SHP77 treated with DMSO at 0.1 percent for 48 hours (cell line): Measurements from ENCODE around the gene SCD5.

Source experiments
- DNase-seq: peaks from one replicate; lab custom pipeline; 2025; lab: John Stamatoyannopoulos, UW

Gene SCD5

DNA sequence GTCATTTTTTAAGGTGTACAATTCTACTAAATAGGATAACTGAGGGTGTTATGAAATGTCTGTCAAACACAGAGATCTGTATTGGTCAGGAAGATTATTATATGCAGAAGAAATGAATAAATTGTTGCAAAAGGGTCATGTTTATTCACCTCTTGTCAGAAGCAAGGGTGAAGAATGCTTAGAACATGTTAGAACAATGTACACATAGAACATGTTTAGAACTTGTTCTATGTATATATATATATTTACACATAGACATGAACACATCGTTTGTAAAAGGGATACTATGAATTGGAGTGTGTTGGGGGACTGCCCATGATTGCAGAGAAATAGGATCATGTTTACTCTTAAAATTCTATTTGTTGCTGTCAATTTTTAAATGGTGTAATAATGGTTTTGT lies 208.8 kb downstream of the SCD5 start:
- DNase-seq = no peak

DNA sequence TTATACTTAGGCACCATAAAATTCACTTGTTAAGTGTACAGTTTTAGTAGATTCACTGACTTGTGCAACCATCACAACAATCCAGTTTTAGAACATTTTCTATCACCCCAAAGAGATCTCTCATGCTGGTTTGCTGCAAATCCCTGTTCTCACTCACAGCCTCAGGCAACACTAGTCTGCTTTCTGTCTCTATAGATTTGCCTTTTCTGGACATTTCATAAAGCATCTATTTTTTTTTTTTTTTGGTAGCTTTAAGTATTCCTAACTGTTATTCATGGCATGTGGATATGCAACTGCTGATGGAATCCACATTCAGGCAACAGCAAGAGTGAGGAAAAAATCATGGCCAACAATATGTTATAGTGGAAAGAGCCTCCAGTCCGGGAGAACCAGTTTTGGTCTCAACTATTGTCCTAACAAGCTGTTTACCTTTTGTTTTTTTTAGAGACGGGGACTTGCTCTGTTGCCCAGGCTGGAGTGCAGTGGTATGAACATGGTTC lies 209.8 kb downstream of the SCD5 start:
- no peak for DNase-seq

DNA sequence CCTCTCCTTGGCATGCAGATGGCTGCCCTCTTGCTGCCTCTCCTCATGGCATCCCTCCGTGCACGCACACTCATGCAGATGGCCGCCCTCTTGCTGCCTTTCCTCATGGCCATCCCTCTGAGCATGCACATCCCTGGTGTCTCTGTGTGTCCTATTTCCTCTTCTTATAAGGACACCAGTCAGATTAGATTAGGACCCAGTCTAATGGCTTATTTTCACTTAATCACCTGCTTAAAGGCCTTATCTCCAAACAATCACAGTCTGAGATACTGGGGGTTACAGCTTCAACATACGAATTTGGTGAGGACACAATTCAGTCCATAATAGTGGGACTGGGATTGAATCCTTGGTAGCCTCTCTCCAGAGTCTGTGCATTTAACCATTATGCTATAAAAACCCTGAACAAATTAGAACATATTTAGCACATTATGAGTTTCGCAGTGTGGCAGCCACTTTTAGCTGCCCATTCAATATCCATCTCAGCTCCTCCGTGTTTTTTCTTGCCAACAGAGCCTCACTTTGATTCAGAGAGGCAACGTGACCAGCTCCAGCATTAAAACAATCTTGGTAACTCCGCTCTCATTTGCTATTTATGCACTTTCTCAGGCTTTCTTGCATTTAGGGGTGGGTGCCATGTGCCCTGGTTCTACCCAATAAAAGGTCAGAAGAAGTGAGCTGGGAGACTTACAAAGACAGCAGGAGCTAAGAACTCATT lies 210.6 kb downstream of the SCD5 start:
- no peak for DNase-seq

DNA sequence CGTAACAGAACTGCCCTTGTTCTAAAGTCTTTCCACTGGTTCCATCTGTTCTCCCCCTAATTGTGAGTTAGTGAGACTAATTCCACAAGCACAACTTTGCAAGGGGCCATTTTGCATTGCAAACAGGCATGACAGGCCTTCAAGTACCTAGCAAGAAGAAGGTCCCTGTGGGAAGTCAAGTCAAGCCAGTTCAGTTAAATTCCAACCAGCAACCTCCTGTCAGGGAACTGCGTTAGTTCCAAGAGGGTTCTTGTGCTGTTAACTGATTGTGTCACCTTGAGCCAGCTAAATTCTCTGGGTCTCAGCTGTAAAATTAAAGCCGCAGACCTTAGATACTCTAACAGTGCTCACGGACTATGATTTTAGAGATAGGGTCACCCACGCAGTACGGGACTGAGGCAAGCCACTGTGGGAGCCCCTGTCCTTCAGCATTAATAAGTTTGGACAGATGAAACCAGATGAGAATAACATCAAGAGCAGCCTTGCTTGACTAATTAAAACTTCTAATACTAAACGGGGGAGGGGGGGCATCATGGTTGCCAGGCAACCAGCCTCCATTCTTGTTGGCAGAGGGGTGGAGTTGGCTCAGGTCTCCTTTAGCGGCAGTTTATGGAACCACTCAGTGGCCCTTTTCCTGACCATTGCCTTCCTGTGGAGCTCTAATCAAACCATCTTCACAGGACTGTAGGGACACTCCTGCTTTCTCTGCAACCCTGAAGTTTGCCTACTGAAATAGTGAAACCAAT lies 212.7 kb downstream of the SCD5 start:
- no peak for DNase-seq

DNA sequence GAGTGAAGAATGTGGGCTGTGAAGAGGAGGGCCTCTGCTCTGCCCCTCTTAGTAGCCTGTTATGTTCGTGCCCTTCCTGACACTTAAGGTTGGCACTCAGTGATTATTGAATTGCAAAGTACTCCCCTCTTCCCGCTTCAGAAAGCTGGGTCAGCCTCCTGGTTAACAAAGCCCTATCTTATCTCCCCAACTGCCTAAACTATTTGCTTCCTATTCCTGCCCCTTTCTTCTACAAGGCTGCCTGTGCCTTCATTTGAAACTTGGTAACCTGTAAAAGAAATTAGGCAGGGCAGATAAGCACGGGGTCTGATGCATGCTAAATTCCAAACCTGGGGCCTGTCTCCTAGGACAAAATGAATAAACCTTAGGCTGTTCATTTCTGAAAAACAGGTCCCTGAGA lies 213.7 kb downstream of the SCD5 start:
- no peak for DNase-seq

DNA sequence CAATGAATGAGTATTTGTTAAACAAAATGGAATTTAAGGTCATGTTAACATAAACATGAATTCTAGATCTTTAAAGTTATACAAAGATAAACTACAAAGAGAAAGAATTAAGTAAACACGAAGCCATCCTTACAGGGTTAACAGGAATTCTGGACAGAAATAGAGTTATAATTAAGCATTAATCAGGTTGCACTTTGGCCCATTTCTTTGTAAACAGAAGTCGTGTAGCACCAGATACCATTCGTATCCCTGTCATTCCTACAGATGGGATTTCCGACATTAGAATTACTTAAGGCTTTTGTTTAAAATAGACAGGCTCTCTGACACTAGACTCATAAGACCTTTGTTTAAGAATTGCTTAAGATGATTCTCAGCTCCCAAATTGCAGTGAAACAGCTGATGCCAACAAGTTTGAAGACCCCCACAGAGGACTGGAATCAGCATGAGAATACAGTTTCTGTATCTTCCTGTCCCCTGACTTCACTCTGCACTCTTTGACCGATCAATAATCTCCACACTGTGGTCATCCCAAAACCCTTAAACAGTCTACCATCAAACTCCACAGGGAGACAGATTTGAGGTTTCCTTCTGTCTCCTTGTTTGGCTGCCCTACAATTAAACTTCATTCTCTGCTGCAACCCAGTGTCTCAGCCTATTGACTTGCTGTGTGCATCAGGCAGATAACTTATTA lies 214.6 kb downstream of the SCD5 start:
- DNase-seq = no peak

DNA sequence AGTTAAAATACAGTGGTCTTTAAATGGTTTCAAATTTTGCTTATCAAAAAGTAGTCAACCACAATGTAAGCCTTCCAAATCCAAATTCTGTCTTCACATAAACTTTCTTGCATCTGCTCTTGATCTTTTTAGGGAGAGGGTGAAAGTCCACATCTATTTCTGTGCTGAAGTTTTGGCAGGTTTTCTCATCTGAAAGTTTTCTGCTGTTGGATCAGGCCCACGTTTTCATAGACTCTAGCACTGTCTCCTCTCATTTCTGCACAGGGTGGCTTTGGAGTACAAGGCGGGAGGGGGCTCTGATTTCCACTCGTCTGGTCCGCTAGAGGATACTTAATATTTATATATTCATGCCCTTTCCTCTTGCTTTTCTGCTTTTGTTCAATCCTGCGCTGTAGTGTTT lies 218.7 kb downstream of the SCD5 start:
- no peak for DNase-seq
